GM20000 (cell line): ENCODE data around the gene CTRB2.
"Not testable (repeated sequence)": the region's sequence is repeated elsewhere in the genome, so short reads cannot be mapped to it uniquely, and the experiment has no call there.

Experiments used
- DNase-seq: peaks from one replicate; pipeline ENCODE4 v3.0.0; 2012; ENCODE audit warnings: low spot score
- CTCF ChIP-seq: IDR thresholded peaks from 2 replicates; pipeline ENCODE4 v1.5.1; 2012; ENCODE audit warnings: mild to moderate bottlenecking, control low read depth; ENCODE audit errors: extremely low read depth, missing control alignments

CTRB2 gene

GRCh38 chr16:75209944-75210343 lies 3.0 kb upstream of the CTRB2 start:
- no peak for DNase-seq

GRCh38 chr16:75209514-75209913 lies 2.6 kb upstream of the CTRB2 start:
- not testable (repeated sequence) for DNase-seq

More at GRCh38 chr16:75209944-75210343, 3.0 kb upstream of the CTRB2 start:
- TF ChIP-seq CTCF, result no peak

DNA sequence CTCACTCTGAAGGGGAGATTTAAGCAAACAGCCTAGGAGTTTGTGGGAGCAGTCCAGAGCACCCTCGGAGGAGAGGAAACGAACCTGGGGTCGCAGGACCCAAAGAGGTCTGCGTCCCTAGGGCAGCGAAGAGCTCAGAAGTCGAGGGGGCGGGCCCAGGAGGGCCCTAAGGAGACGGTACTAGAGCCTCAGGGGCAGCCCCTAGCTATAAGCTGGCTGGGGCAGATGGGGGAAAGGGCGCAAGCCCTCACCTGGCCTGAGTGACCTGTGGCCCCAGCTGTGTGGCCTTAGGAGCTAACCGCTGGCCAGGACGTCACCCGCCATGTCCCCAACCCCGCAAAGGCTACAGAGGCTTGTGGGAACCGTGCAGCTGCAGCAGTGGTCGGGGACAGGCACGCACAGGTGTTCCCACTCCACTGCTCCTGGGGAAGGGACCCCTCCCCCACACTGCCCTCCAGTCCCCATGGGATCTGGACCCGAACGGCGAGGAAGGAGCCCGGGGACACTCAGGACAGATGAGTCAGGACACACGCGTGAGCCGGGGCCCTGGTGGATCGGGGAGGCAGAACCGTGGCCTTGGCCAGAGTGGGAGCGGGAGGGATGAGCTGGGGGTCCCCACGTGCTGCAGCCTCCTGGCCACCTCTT lies 2.0 kb upstream of the CTRB2 start:
- DNase-seq, result no peak
- TF ChIP-seq CTCF, result no peak

GRCh38 chr16:75208242-75208825 lies 1.4 kb upstream of the CTRB2 start:
- no peak for TF ChIP-seq CTCF

DNA sequence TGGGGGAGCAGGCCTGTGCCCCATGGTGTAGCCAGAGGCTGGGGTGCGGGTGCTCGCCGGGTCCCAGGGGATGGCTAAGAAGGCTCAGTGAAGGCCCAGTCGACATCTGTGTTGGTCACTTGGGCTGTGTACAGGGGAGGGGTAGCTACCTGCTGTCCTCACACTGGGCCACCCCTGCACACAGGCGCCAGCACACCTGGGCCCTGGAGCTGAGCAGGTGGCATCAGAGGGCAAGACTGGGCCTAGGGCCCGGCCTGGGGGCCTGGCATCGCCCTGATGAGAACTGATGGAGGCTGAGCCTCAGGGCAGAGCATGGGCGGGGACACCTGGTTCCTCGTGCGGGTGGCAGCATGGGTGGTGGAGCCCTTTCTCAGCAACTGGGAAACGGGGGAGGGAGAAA lies 870 bp upstream of the CTRB2 start:
- no peak for TF ChIP-seq CTCF
- DNase-seq, result no peak

More at GRCh38 chr16:75208242-75208825, 1.4 kb upstream of the CTRB2 start:
- DNase-seq, result no peak

GRCh38 chr16:75205961-75206748 lies 806 bp downstream of the CTRB2 start:
- peak; percentile 39 for DNase-seq

- not testable (repeated sequence) for DNase-seq
Measured at GRCh38 chr16:75205438-75205837, 1.5 kb downstream of the CTRB2 start.

- not testable (repeated sequence) for DNase-seq
Measured at GRCh38 chr16:75204905-75205304, 2.1 kb downstream of the CTRB2 start.

DNA sequence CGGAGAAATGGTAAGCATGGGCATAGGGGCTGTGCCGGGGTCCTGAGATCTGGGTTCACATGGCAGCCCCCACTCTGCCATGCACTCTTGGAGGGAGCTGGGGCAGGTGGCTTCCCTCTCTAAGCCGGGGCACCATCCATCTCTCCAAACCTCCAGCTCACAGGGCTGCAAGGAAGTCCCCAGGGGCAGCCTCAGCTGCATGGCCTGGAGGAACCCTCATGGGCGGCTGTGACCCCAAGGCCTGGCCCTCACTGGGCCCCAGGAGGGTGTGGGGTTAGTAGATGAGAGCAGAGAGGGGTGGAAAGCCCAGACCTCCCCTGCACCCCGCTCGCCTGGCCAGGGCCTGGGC lies 2.6 kb downstream of the CTRB2 start:
- no peak for TF ChIP-seq CTCF
- DNase-seq, result no peak
